ENCODE results near the gene RPS27.

The RPS27 gene

DNA sequence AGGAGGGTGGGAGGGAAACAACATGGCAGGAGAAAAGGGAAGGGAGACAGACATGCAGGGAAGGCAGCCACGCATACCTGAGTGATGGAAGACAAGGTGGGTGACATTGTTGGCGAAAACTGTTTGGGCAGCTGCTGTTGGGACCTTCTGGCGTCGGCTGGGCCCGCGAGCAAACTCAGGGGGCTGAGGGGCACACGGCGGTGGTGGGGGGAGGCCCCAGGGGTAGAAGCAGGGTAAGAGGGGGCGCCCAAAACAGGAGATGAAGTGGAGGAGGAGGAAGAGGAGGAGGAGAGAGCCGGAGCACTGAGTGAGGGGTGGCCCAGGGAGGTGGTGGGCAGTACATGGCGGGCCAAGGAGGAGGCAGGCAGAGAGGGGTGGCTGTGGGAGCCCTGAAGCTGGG, 39.4 kb upstream of the RPS27 start:
- H3K4me3 ChIP-seq (ENCODE audit: low read length): no peak overlapping the region
- H3K9me3 ChIP-seq (ENCODE audit: control insufficient read depth, insufficient read depth, low read length): no peaks in the 10 kb centered on the region
- no CpG with 5 or more reads among the region's 11 CpGs for WGBS (ENCODE audit: insufficient coverage, insufficient read length)
- H3K36me3 ChIP-seq (ENCODE audit: control insufficient read depth, insufficient read depth, low read length): peaks cover 27% of the 10 kb centered on the region
- H3K27me3 ChIP-seq (ENCODE audit: control insufficient read depth, insufficient read depth, low read length): no peaks in the 10 kb centered on the region
- no peaks in the 10 kb centered on the region for H3K4me1 ChIP-seq (ENCODE audit: control insufficient read depth, insufficient read depth, low read length)
- no peak overlapping the region for H3K27ac ChIP-seq (ENCODE audit: low read length)
- DNase-seq (ENCODE audit: low read depth, low spot score): no peak

DNA sequence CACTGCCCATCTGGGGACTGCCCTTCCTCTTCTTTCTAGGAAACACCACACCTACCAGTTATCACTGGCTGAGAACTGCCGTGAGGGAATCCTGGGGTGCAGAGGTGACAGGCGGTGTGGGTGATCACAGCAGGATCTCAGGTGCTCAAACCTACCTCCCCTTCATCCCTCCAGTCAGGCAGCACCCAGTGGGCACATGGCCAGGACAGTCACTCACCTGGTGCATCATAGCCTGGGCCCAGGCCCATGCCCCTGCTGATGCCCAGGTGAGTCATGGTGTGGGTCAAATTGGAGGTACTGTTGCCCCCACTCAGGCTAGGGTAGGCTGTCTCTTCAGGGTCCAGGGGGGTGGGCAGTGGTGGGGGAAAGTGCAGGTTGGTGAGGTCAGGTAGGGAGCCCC, 38.8 kb upstream of the RPS27 start:
- H3K27ac ChIP-seq (ENCODE audit: low read length): no peak overlapping the region
- DNase-seq (ENCODE audit: low read depth, low spot score): no peak
- WGBS (ENCODE audit: insufficient coverage, insufficient read length): no CpG with 5 or more reads among the region's 2 CpGs
- no peaks in the 10 kb centered on the region for H3K27me3 ChIP-seq (ENCODE audit: control insufficient read depth, insufficient read depth, low read length)
- H3K36me3 ChIP-seq (ENCODE audit: control insufficient read depth, insufficient read depth, low read length): peaks cover 27% of the 10 kb centered on the region
- no peak overlapping the region for H3K4me3 ChIP-seq (ENCODE audit: low read length)
- H3K4me1 ChIP-seq (ENCODE audit: control insufficient read depth, insufficient read depth, low read length): no peaks in the 10 kb centered on the region
- H3K9me3 ChIP-seq (ENCODE audit: control insufficient read depth, insufficient read depth, low read length): no peaks in the 10 kb centered on the region

DNA sequence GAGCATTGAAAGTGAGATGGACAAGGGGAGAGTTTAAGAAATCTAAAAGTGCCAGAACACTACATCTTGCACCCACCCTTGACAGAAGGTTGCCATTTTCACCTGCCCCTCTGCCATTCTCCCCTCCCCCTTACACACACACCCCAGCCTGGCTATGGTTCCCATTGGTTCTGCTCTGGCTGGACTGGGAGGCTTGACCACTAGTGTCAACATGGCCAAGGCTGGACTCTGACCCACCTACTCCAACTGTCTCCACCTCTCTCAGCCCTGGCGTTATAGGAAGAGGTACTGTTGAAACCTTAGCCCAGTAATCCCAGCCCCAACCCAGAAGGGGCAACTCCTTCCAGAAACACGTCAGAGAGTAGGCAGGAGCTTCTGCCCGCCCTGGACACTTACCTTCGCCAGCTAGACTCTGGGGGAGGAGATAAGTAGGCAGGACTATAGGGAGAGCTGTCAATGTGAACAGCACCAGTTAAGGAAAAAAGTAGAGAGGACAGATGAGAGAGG, 36.6 kb upstream of the RPS27 start:
- WGBS (ENCODE audit: insufficient coverage, insufficient read length): no CpG with 5 or more reads among the region's 4 CpGs
- no peaks in the 10 kb centered on the region for H3K9me3 ChIP-seq (ENCODE audit: control insufficient read depth, insufficient read depth, low read length)
- H3K27ac ChIP-seq (ENCODE audit: low read length): no peak overlapping the region
- no peaks in the 10 kb centered on the region for H3K4me1 ChIP-seq (ENCODE audit: control insufficient read depth, insufficient read depth, low read length)
- H3K36me3 ChIP-seq (ENCODE audit: control insufficient read depth, insufficient read depth, low read length): peaks cover 22% of the 10 kb centered on the region
- no peak for DNase-seq (ENCODE audit: low read depth, low spot score)
- no peaks in the 10 kb centered on the region for H3K27me3 ChIP-seq (ENCODE audit: control insufficient read depth, insufficient read depth, low read length)
- H3K4me3 ChIP-seq (ENCODE audit: low read length): no peak overlapping the region

DNA sequence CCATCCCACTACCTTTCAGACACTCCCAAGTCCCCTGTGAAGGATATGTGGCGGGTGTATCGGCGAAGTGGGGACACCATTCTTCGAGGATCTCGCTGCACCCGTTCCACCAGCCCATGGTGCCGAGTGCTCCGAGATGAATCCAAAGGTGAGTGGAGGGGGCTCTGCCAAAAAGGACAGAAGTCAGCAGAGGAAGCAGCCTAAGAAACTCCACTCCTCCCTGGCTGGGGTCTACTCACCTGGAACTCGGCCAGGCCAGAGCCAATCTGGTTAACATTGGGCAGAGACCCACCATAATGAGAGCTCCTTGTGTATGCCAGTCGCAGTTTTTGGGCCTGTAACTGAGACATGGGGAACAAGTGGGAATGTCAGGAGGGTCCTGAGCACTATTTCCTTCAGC, 35.7 kb upstream of the RPS27 start:
- Histone ChIP-seq H3K27ac (ENCODE audit: low read length) (no peak overlapping the region), H3K36me3 (ENCODE audit: control insufficient read depth, insufficient read depth, low read length) (peaks cover 19% of the 10 kb centered on the region), H3K4me3 (ENCODE audit: low read length) (no peak overlapping the region), H3K4me1 (ENCODE audit: control insufficient read depth, insufficient read depth, low read length) (no peaks in the 10 kb centered on the region), H3K27me3 (ENCODE audit: control insufficient read depth, insufficient read depth, low read length) (no peaks in the 10 kb centered on the region), H3K9me3 (ENCODE audit: control insufficient read depth, insufficient read depth, low read length) (no peaks in the 10 kb centered on the region)
- WGBS (ENCODE audit: insufficient coverage, insufficient read length): no CpG with 5 or more reads among the region's 10 CpGs
- no peak for DNase-seq (ENCODE audit: low read depth, low spot score)

DNA sequence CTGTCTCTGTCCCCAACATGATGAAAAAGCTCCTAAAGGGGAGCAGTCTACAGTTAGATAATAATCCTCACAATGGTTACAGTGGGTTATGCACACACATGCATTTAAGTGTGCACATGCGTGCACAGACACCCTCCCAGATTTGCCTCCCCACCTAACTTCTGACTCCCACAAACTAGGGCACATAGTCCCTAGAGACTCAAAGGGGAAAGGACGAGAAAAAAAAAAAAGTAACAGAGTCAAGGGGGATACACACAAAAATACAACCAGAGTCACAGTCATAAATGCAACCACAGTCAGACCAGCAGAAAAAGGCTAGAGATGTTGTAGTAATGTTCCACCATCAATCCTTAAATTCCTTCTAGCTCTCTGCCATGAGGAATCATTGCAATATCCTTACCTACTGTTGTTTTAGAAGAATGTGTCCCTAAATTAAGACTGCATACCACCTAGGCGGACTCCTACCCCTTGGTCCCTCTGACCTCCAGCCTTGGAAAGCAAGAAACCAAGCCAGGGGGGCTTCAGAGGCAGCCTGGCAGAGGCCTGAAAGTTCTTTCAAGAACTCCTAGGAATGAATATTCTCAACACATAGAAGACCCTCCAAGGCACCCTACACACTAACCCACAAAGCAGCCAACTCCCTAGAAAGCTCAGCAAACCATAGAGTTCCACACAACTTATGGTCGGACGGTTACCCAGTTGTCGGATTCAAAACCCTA, 33.4 kb upstream of the RPS27 start:
- H3K36me3 ChIP-seq (ENCODE audit: control insufficient read depth, insufficient read depth, low read length): peaks cover 21% of the 10 kb centered on the region
- DNase-seq (ENCODE audit: low read depth, low spot score): no peak
- no peak overlapping the region for H3K27ac ChIP-seq (ENCODE audit: low read length)
- no peaks in the 10 kb centered on the region for H3K27me3 ChIP-seq (ENCODE audit: control insufficient read depth, insufficient read depth, low read length)
- no CpG with 5 or more reads among the region's 6 CpGs for WGBS (ENCODE audit: insufficient coverage, insufficient read length)
- no peaks in the 10 kb centered on the region; the same call in 1 of the 2 replicates for H3K4me1 ChIP-seq (ENCODE audit: control insufficient read depth, insufficient read depth, low read length)
- peak overlapping the region; percentile 84; the same call in 1 of the 2 replicates for H3K4me3 ChIP-seq (ENCODE audit: low read length)
- no peaks in the 10 kb centered on the region for H3K9me3 ChIP-seq (ENCODE audit: control insufficient read depth, insufficient read depth, low read length)

DNA sequence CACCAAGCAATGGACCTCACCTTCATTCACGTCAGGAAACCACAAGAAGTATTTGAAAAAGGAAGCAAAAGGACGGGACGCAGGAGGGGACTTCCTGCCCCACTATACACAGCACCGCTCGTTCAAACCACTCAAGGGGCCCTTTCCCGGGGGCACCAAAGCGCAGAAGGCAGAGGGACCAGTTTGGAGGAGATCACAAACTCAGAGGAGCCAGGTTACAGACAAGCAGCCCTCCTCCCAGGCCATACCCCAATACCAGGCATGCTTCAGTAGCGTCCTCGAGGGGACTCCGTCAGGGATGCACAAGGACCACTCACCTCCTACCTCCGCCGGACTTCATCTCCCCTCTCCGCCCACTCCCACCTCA, 32.8 kb upstream of the RPS27 start:
- peaks cover 15% of the 10 kb centered on the region for H3K36me3 ChIP-seq (ENCODE audit: control insufficient read depth, insufficient read depth, low read length)

DNA sequence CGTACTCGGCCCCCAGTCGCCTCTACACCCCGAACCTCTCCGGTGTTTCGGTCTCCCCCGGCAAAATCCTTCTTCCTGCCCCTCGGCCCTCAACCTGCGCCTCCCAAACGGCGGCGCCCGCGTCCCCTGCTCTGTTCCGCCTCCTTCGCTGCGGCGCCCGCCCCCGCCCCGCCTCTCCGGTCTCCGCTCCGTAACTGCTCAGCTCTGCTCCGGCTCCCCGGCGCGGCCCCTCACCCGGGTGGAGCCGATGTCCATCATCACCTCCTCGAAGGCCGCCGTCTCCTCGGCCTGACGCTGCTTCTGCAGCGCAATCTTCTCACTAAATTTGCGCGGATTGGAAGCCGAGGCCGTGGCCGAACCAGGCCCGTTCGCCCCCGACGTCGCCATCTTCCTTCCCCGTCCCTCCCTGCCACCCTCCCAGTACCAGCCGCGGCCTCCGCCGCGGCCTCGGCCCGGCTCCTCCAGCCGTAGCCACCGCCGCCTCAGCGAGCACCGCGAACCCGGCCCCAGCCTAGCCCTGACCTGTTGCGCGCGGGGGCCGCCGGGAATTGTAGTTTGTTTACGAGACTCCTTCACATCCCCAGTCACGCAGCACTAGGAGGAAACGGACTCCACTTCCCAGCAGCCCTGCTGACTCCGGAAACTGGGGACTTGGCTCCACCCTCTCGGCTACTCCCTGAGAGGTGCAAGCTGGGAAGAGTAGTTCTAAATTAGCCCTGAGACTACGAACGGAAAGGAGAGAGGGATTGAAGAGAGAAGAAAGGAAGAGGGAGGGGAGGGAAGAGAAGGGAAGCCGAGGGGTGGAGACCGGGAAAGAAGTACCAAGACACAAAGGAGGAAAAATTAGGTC, 32.2 kb upstream of the RPS27 start, which contains the start of gene CRTC2:
Gene CRTC2 (minus strand): TSS at position 502 of the 850 bp plus-strand sequence. CDS start 115 bp downstream, at position 387.
- WGBS (ENCODE audit: insufficient coverage, insufficient read length): no CpG with 5 or more reads among the region's 75 CpGs
- H3K4me1 ChIP-seq (ENCODE audit: control insufficient read depth, insufficient read depth, low read length): no peaks in the 10 kb centered on the region; the same call in 1 of the 2 replicates
- H3K27me3 ChIP-seq (ENCODE audit: control insufficient read depth, insufficient read depth, low read length): no peaks in the 10 kb centered on the region
- peaks cover 15% of the 10 kb centered on the region for H3K36me3 ChIP-seq (ENCODE audit: control insufficient read depth, insufficient read depth, low read length)
- no peaks in the 10 kb centered on the region for H3K9me3 ChIP-seq (ENCODE audit: control insufficient read depth, insufficient read depth, low read length)
- DNase-seq (ENCODE audit: low read depth, low spot score): peak; percentile 99
- H3K27ac ChIP-seq (ENCODE audit: low read length): no peak within 1 kb of the TSS
- H3K4me3 ChIP-seq (ENCODE audit: low read length): peak within 1 kb of the TSS; percentile 84

More for the DNA sequence above, 32.8 kb upstream of the RPS27 start:
- Histone ChIP-seq H3K27me3 (ENCODE audit: control insufficient read depth, insufficient read depth, low read length) (no peaks in the 10 kb centered on the region), H3K27ac (ENCODE audit: low read length) (no peak overlapping the region), H3K4me3 (ENCODE audit: low read length) (peak overlapping the region; percentile 84), H3K9me3 (ENCODE audit: control insufficient read depth, insufficient read depth, low read length) (no peaks in the 10 kb centered on the region), H3K4me1 (ENCODE audit: control insufficient read depth, insufficient read depth, low read length) (no peaks in the 10 kb centered on the region; the same call in 1 of the 2 replicates)
- no CpG with 5 or more reads among the region's 13 CpGs for WGBS (ENCODE audit: insufficient coverage, insufficient read length)
- DNase-seq (ENCODE audit: low read depth, low spot score): no peak

DNA sequence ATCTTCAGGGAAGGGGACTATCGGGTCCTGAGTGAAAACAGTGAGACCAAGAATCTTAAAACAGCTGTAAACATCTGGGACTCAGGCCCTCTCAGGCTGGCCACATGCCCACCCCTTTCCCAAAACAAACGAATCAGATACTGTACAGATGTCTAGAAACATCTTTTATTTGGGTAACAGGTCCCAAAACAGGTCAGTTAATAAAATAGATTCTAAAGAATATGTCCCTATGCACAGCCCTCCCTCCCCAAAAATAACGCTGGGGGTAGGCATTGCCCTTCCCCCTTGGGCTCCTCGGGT, 31.7 kb upstream of the RPS27 start:
- no peaks in the 10 kb centered on the region for H3K27me3 ChIP-seq (ENCODE audit: control insufficient read depth, insufficient read depth, low read length)
- peaks cover 13% of the 10 kb centered on the region for H3K36me3 ChIP-seq (ENCODE audit: control insufficient read depth, insufficient read depth, low read length)
- H3K27ac ChIP-seq (ENCODE audit: low read length): no peak overlapping the region
- no peaks in the 10 kb centered on the region for H3K9me3 ChIP-seq (ENCODE audit: control insufficient read depth, insufficient read depth, low read length)
- H3K4me3 ChIP-seq (ENCODE audit: low read length): no peak overlapping the region; the same call in 1 of the 2 replicates
- no peaks in the 10 kb centered on the region; the same call in 1 of the 2 replicates for H3K4me1 ChIP-seq (ENCODE audit: control insufficient read depth, insufficient read depth, low read length)
- DNase-seq (ENCODE audit: low read depth, low spot score): no peak
- WGBS (ENCODE audit: insufficient coverage, insufficient read length): no CpG with 5 or more reads among the region's 4 CpGs

DNA sequence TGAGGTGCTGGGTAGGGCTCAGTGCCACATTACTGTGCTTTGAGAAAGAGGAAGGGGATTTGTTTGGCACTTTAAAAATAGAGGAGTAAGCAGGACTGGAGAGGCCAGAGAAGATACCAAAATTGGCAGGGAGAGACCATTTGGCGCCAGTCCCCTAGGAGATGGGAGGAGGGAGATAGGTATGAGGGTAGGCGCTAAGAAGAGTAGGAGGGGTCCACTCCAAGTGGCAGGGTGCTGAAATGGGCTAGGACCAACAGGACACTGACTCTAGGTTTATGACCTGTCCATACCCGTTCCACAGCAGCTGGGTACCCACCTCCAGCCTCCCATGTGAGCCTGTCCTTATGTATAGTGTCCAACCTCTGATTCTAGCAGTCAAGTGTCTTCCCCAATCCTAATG, 31.1 kb upstream of the RPS27 start:
- Histone ChIP-seq H3K4me1 (ENCODE audit: control insufficient read depth, insufficient read depth, low read length) (no peaks in the 10 kb centered on the region; the same call in 1 of the 2 replicates), H3K27me3 (ENCODE audit: control insufficient read depth, insufficient read depth, low read length) (no peaks in the 10 kb centered on the region), H3K9me3 (ENCODE audit: control insufficient read depth, insufficient read depth, low read length) (no peaks in the 10 kb centered on the region), H3K36me3 (ENCODE audit: control insufficient read depth, insufficient read depth, low read length) (peaks cover 13% of the 10 kb centered on the region), H3K4me3 (ENCODE audit: low read length) (no peak overlapping the region), H3K27ac (ENCODE audit: low read length) (no peak overlapping the region)
- no peak for DNase-seq (ENCODE audit: low read depth, low spot score)
- no CpG with 5 or more reads among the region's 3 CpGs for WGBS (ENCODE audit: insufficient coverage, insufficient read length)

DNA sequence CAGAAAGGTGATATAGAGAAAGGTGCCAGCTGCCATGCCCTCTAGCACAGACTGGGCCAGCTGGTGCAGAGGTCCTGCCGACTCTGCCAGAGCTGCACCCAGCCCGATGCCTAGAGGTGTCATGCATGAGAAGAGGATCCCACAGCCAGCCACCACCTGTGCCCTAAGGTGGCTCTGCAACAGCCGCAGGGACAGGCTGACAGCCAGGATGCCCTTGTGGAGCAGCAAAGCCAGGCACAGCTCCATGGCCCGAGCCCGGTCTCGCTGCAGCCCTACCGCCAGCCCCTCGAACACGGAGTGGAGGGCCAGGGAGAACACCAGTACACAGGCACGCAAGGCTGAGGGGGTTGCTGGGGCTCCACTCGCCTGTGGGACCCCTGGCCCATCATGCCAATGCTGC, 30.4 kb upstream of the RPS27 start:
- H3K36me3 ChIP-seq (ENCODE audit: control insufficient read depth, insufficient read depth, low read length): peaks cover 13% of the 10 kb centered on the region
- no peak for DNase-seq (ENCODE audit: low read depth, low spot score)
- no CpG with 5 or more reads among the region's 11 CpGs for WGBS (ENCODE audit: insufficient coverage, insufficient read length)
- H3K27ac ChIP-seq (ENCODE audit: low read length): no peak overlapping the region
- no peaks in the 10 kb centered on the region; the same call in 1 of the 2 replicates for H3K4me1 ChIP-seq (ENCODE audit: control insufficient read depth, insufficient read depth, low read length)
- no peaks in the 10 kb centered on the region for H3K9me3 ChIP-seq (ENCODE audit: control insufficient read depth, insufficient read depth, low read length)
- H3K4me3 ChIP-seq (ENCODE audit: low read length): no peak overlapping the region
- no peaks in the 10 kb centered on the region for H3K27me3 ChIP-seq (ENCODE audit: control insufficient read depth, insufficient read depth, low read length)
